ENCODE results near the gene ISX. TPM values are rescaled to one million over a fixed set of nuclear protein-coding genes. Genes with fewer than 3 reads are reported as not detected.

ISX gene
- total RNA-seq, 2 experiments from 2014 or later = not detected

GRCh38 chr22:35103761-35104160, 37.8 kb downstream of the ISX start:
- Mint-ChIP-seq H3K36me3 (no peaks in the 10 kb centered on the region), H3K4me3 (no peak overlapping the region), H3K4me1 (no peaks in the 10 kb centered on the region), H3K27me3 (peaks cover 25% of the 10 kb centered on the region), H3K27ac (no peak overlapping the region), H3K9me3 (ENCODE audit: low read depth) (no peaks in the 10 kb centered on the region)
- ATAC-seq = no peak
- CTCF ChIA-PET = no interaction called here
- DNase-seq = no peak

GRCh38 chr22:35104491-35104890, 38.5 kb downstream of the ISX start:
- CTCF ChIA-PET = no interaction called here
- Mint-ChIP-seq H3K9me3 (ENCODE audit: low read depth) (no peaks in the 10 kb centered on the region), H3K27ac (no peak overlapping the region), H3K4me1 (no peaks in the 10 kb centered on the region), H3K36me3 (no peaks in the 10 kb centered on the region), H3K4me3 (no peak overlapping the region), H3K27me3 (peaks cover 25% of the 10 kb centered on the region)
- ATAC-seq (no peak), DNase-seq (no peak)

GRCh38 chr22:35109616-35110015, 43.7 kb downstream of the ISX start:
- Mint-ChIP-seq H3K36me3 (no peaks in the 10 kb centered on the region), H3K4me1 (no peaks in the 10 kb centered on the region), H3K9me3 (ENCODE audit: low read depth) (no peaks in the 10 kb centered on the region), H3K27me3 (peaks cover 24% of the 10 kb centered on the region), H3K4me3 (no peak overlapping the region), H3K27ac (no peak overlapping the region)
- DNase-seq (no peak), ATAC-seq (no peak)
- CTCF ChIA-PET = no interaction called here

- Mint-ChIP-seq H3K27me3 (peaks cover 11% of the 10 kb centered on the region), H3K36me3 (no peaks in the 10 kb centered on the region), H3K9me3 (ENCODE audit: low read depth) (no peaks in the 10 kb centered on the region), H3K27ac (no peak overlapping the region), H3K4me1 (no peaks in the 10 kb centered on the region), H3K4me3 (no peak overlapping the region)
- CTCF ChIA-PET = no interaction called here
- DNase-seq = no peak
- no peak for ATAC-seq
Measured at GRCh38 chr22:35111244-35111643, 45.3 kb downstream of the ISX start.

- H3K4me1 Mint-ChIP-seq = no peaks in the 10 kb centered on the region
- H3K9me3 Mint-ChIP-seq (ENCODE audit: low read depth) = no peaks in the 10 kb centered on the region
- CTCF ChIA-PET = no interaction called here
- no peak overlapping the region for H3K27ac Mint-ChIP-seq
- H3K4me3 Mint-ChIP-seq = no peak overlapping the region
- H3K27me3 Mint-ChIP-seq = peaks cover 2% of the 10 kb centered on the region
- no peak for DNase-seq
- ATAC-seq = no peak
- no peaks in the 10 kb centered on the region for H3K36me3 Mint-ChIP-seq
Measured at GRCh38 chr22:35113341-35113740, 47.4 kb downstream of the ISX start.

- CTCF ChIA-PET = no interaction called here
- Mint-ChIP-seq H3K9me3 (ENCODE audit: low read depth) (no peaks in the 10 kb centered on the region), H3K4me3 (no peak overlapping the region), H3K27ac (no peak overlapping the region), H3K36me3 (no peaks in the 10 kb centered on the region), H3K4me1 (no peaks in the 10 kb centered on the region), H3K27me3 (no peaks in the 10 kb centered on the region)
- DNase-seq (no peak), ATAC-seq (no peak)
Measured at GRCh38 chr22:35114131-35114980, 48.4 kb downstream of the ISX start.

GRCh38 chr22:35115515-35115914, 49.6 kb downstream of the ISX start:
- CTCF ChIA-PET = no interaction called here
- ATAC-seq (no peak), DNase-seq (no peak)
- Mint-ChIP-seq H3K4me3 (no peak overlapping the region), H3K36me3 (no peaks in the 10 kb centered on the region), H3K9me3 (ENCODE audit: low read depth) (no peaks in the 10 kb centered on the region), H3K27me3 (no peaks in the 10 kb centered on the region), H3K4me1 (no peaks in the 10 kb centered on the region), H3K27ac (no peak overlapping the region)

GRCh38 chr22:35116269-35116668, 50.3 kb downstream of the ISX start:
- no peak overlapping the region for H3K4me3 Mint-ChIP-seq
- CTCF ChIA-PET = no interaction called here
- no peak for DNase-seq

GRCh38 chr22:35116817-35117216, 50.9 kb downstream of the ISX start:
- CTCF ChIA-PET = no interaction called here
- no peak for DNase-seq
- Mint-ChIP-seq H3K4me1 (no peaks in the 10 kb centered on the region), H3K27ac (no peak overlapping the region), H3K27me3 (no peaks in the 10 kb centered on the region), H3K36me3 (no peaks in the 10 kb centered on the region), H3K9me3 (ENCODE audit: low read depth) (no peaks in the 10 kb centered on the region), H3K4me3 (no peak overlapping the region)
- ATAC-seq = no peak

More at GRCh38 chr22:35116269-35116668, 50.3 kb downstream of the ISX start:
- Mint-ChIP-seq H3K4me1 (no peaks in the 10 kb centered on the region), H3K9me3 (ENCODE audit: low read depth) (no peaks in the 10 kb centered on the region), H3K27ac (no peak overlapping the region), H3K36me3 (no peaks in the 10 kb centered on the region), H3K27me3 (no peaks in the 10 kb centered on the region)
- ATAC-seq = no peak

GRCh38 chr22:35119494-35119893, 53.5 kb downstream of the ISX start:
- Mint-ChIP-seq H3K9me3 (ENCODE audit: low read depth) (no peaks in the 10 kb centered on the region), H3K4me3 (no peak overlapping the region), H3K36me3 (no peaks in the 10 kb centered on the region), H3K4me1 (no peaks in the 10 kb centered on the region), H3K27me3 (no peaks in the 10 kb centered on the region), H3K27ac (no peak overlapping the region)
- ATAC-seq (no peak), DNase-seq (no peak)
- CTCF ChIA-PET = no interaction called here

GRCh38 chr22:35124691-35125219, 58.8 kb downstream of the ISX start:
- peaks cover 15% of the 10 kb centered on the region for H3K4me1 Mint-ChIP-seq
- CTCF ChIA-PET = no interaction called here
- H3K27me3 Mint-ChIP-seq = peaks cover 16% of the 10 kb centered on the region
- no peaks in the 10 kb centered on the region for H3K36me3 Mint-ChIP-seq
- ATAC-seq (no peak), DNase-seq (no peak)
- H3K9me3 Mint-ChIP-seq (ENCODE audit: low read depth) = no peaks in the 10 kb centered on the region
- H3K4me3 Mint-ChIP-seq = no peak overlapping the region
- no peak overlapping the region for H3K27ac Mint-ChIP-seq

- peaks cover 19% of the 10 kb centered on the region for H3K27me3 Mint-ChIP-seq
- H3K36me3 Mint-ChIP-seq = no peaks in the 10 kb centered on the region
- DNase-seq = no peak
- no peak overlapping the region for H3K27ac Mint-ChIP-seq
- H3K4me3 Mint-ChIP-seq = no peak overlapping the region
- CTCF ChIA-PET = interaction anchor here (1.3 kb wide), 1 partner anchor 23 kb away, joined by 5 read pairs; no protein-coding TSS in a partner anchor
- ATAC-seq = no peak
- H3K4me1 Mint-ChIP-seq = peaks cover 18% of the 10 kb centered on the region
- H3K9me3 Mint-ChIP-seq (ENCODE audit: low read depth) = no peaks in the 10 kb centered on the region
Measured at GRCh38 chr22:35126993-35127392, 61.0 kb downstream of the ISX start.

- no peak overlapping the region for H3K4me3 Mint-ChIP-seq
- H3K36me3 Mint-ChIP-seq = no peaks in the 10 kb centered on the region
- CTCF ChIA-PET = interaction anchor here (1.0 to 1.5 kb wide), 2 partner anchors 22 to 104 kb away, joined by 3 to 5 read pairs; no protein-coding TSS in a partner anchor
- H3K4me1 Mint-ChIP-seq = peaks cover 18% of the 10 kb centered on the region
- DNase-seq (no peak), ATAC-seq (no peak)
- H3K27ac Mint-ChIP-seq = no peak overlapping the region
- H3K27me3 Mint-ChIP-seq = peaks cover 30% of the 10 kb centered on the region
- H3K9me3 Mint-ChIP-seq (ENCODE audit: low read depth) = no peaks in the 10 kb centered on the region
Measured at GRCh38 chr22:35128637-35129036, 62.7 kb downstream of the ISX start.

GRCh38 chr22:35131525-35132000, 65.6 kb downstream of the ISX start:
- Mint-ChIP-seq H3K27me3 (peaks cover 27% of the 10 kb centered on the region), H3K27ac (no peak overlapping the region), H3K4me3 (no peak overlapping the region), H3K4me1 (peaks cover 17% of the 10 kb centered on the region), H3K9me3 (ENCODE audit: low read depth) (no peaks in the 10 kb centered on the region), H3K36me3 (no peaks in the 10 kb centered on the region)
- ATAC-seq (no peak), DNase-seq (no peak)
- CTCF ChIA-PET = interaction anchor here (1.1 to 1.5 kb wide), 2 partner anchors 9 to 19 kb away, joined by 3 read pairs; no protein-coding TSS in a partner anchor

All from activated CD8-positive, alpha-beta memory T cell treated with anti-CD3 and anti-CD28 coated beads, Interleukin-2, amount 10 ng/mL, durations not matched to agents 7 days and 5 days (primary cell).